Panc1 (cell line): ENCODE data around the gene GMFB. TPM values are rescaled to one million over a fixed set of nuclear protein-coding genes. Genes with fewer than 3 reads are reported as not detected.

ENCODE experiments used
- ATAC-seq: fragments of 200-7000 bp; cut with Tn5 transposase; 2 replicates; pipeline ENCODE4 v1.9.1; 2020; ENCODE audit warnings: mild to moderate bottlenecking, moderate library complexity
- BruUV-seq: library from RNA; stranded (reverse); fragments of 400-500 nt; replicated peaks from 2 replicates; lab custom pipeline; 2021; lab: Mats Ljungman, UMichigan
- CTCF ChIA-PET: fragments of 300-600 bp; sonication (Branson Sonifier 250); formaldehyde crosslinking; loops from one replicate; lab custom pipeline; 2022; ENCODE audit warnings: antibody characterized with exemption; lab: Charles Lee
- POLR2A ChIA-PET: fragments of 300-600 bp; sonication (Branson Sonifier 250); formaldehyde crosslinking; loops from one replicate; lab custom pipeline; 2022; ENCODE audit warnings: antibody characterized with exemption; lab: Charles Lee
- DNase-seq: peaks from one replicate; pipeline ENCODE4 v3.0.0-alpha.2; 2010; ENCODE audit warnings: low read depth, low spot score
- H3K27ac ChIP-seq: 2 replicates; pipeline ENCODE4 v1.5.1; 2011; ENCODE audit warnings: mild to moderate bottlenecking, low read length, inconsistent platforms
- H3K27me3 ChIP-seq: fragments of 200-500 bp; sonication (Bioruptor generic); 2 replicates; pipeline ENCODE4 v1.6.0; 2014; ENCODE audit warnings: low read length, inconsistent platforms; ENCODE audit not compliant: control insufficient read depth, insufficient read depth
- H3K36me3 ChIP-seq: fragments of 200-500 bp; sonication (Bioruptor generic); 2 replicates; pipeline ENCODE4 v1.5.1; 2014; ENCODE audit warnings: inconsistent platforms, mild to moderate bottlenecking, low read length, moderate library complexity; ENCODE audit not compliant: control insufficient read depth, insufficient read depth
- H3K4me1 ChIP-seq: 2 replicates; pipeline ENCODE4 v1.5.1; 2011; ENCODE audit warnings: inconsistent platforms, mild to moderate bottlenecking, low read length, moderate library complexity; ENCODE audit not compliant: control insufficient read depth, insufficient read depth
- H3K4me3 ChIP-seq, 2 experiments: 2 replicates each; pipeline ENCODE4 v1.5.1; 2011 to 2012; ENCODE audit warnings: low read depth in 2 of 2, low read length in 2 of 2, mild to moderate bottlenecking in 2 of 2, inconsistent platforms in 1 of 2, moderate library complexity in 1 of 2
- H3K9me3 ChIP-seq: fragments of 200-500 bp; sonication (Bioruptor generic); 2 replicates; pipeline ENCODE4 v1.5.1; 2014; ENCODE audit warnings: low read depth, mild to moderate bottlenecking, inconsistent platforms, low read length, moderate library complexity; ENCODE audit not compliant: control insufficient read depth, insufficient read depth
- POLR2AphosphoS5 ChIP-seq: IDR thresholded peaks from 2 replicates; pipeline ENCODE4 v1.6.1; 2012; ENCODE audit warnings: mild to moderate bottlenecking, low read depth, low read length, moderate library complexity
- SIN3A ChIP-seq: IDR thresholded peaks from 2 replicates; pipeline ENCODE4 v1.6.1; 2012; ENCODE audit warnings: low read depth, mild to moderate bottlenecking, low read length, moderate library complexity, borderline replicate concordance; ENCODE audit not compliant: insufficient read depth
- TCF7L2 ChIP-seq: IDR thresholded peaks from 2 replicates; pipeline ENCODE4 v1.6.1; 2011; ENCODE audit warnings: mild to moderate bottlenecking, low read depth, low read length, inconsistent platforms
- in situ Hi-C: cut with HindIII; loops from 2 replicates; pipeline ENCODE4 v1.10.0; 2016; ENCODE audit warnings: low sequenced_read_pairs, low pct_unique_long_range_greater_than_20kb
- intact Hi-C: fragments of 100-400 bp; cut with micrococcal nuclease; formaldehyde crosslinking; loops from one replicate; pipeline ENCODE4 v1.10.0; 2022; ENCODE audit not compliant: unreplicated experiment
- total RNA-seq: library from RNA; stranded (reverse); gene quantifications from one replicate; pipeline ENCODE4 v1.2.1, GENCODE V29; 2021; ENCODE audit not compliant: unreplicated experiment
- TF ChIP-seq, protein P1 (sequence below), 2 experiments: IDR thresholded peaks; 2 replicates each; pipeline ENCODE4 v1.6.1; 2011 to 2012; ENCODE audit warnings: low read depth in 2 of 2, control low read depth in 1 of 2, low read length in 1 of 2, mild to moderate bottlenecking in 1 of 2, moderate library complexity in 1 of 2; ENCODE audit not compliant: insufficient read depth in 1 of 2
- TF ChIP-seq, protein P2 (sequence below): fragments of 450-650 bp; IDR thresholded peaks from 2 replicates; pipeline ENCODE4 v1.5.1; 2017; ENCODE audit warnings: mild to moderate bottlenecking

The GMFB gene
- total RNA-seq, 1 experiment from 2014 or later = 54.2 TPM

GRCh38 chr14:54481695-54482094 is 7.1 kb downstream of the GMFB start:
- POLR2A ChIA-PET = no interaction called here
- no peaks in the 10 kb centered on the region for H3K27me3 ChIP-seq
- H3K27ac ChIP-seq = no peak overlapping the region
- CTCF ChIA-PET = no interaction called here
- no TSS peak for BruUV-seq
- no peak overlapping the region for H3K4me3 ChIP-seq
- intact Hi-C loops (no loop called here), in situ Hi-C loops (no loop called here)
- DNase-seq = no peak
- H3K4me1 ChIP-seq = peaks cover 1% of the 10 kb centered on the region
- no peak for ATAC-seq
- H3K9me3 ChIP-seq = no peaks in the 10 kb centered on the region
- TF ChIP-seq SIN3A = no peak
- TF ChIP-seq, protein P1, sequence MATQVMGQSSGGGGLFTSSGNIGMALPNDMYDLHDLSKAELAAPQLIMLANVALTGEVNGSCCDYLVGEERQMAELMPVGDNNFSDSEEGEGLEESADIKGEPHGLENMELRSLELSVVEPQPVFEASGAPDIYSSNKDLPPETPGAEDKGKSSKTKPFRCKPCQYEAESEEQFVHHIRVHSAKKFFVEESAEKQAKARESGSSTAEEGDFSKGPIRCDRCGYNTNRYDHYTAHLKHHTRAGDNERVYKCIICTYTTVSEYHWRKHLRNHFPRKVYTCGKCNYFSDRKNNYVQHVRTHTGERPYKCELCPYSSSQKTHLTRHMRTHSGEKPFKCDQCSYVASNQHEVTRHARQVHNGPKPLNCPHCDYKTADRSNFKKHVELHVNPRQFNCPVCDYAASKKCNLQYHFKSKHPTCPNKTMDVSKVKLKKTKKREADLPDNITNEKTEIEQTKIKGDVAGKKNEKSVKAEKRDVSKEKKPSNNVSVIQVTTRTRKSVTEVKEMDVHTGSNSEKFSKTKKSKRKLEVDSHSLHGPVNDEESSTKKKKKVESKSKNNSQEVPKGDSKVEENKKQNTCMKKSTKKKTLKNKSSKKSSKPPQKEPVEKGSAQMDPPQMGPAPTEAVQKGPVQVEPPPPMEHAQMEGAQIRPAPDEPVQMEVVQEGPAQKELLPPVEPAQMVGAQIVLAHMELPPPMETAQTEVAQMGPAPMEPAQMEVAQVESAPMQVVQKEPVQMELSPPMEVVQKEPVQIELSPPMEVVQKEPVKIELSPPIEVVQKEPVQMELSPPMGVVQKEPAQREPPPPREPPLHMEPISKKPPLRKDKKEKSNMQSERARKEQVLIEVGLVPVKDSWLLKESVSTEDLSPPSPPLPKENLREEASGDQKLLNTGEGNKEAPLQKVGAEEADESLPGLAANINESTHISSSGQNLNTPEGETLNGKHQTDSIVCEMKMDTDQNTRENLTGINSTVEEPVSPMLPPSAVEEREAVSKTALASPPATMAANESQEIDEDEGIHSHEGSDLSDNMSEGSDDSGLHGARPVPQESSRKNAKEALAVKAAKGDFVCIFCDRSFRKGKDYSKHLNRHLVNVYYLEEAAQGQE (IDR thresholded peaks at IDR 0.05; ENCODE audit: insufficient read depth in 1 of 2, low read depth in 2 of 2, low read length in 1 of 2) = no peak
- TF ChIP-seq TCF7L2 = no peak
- no peak for TF ChIP-seq POLR2AphosphoS5
- TF ChIP-seq, protein P2, sequence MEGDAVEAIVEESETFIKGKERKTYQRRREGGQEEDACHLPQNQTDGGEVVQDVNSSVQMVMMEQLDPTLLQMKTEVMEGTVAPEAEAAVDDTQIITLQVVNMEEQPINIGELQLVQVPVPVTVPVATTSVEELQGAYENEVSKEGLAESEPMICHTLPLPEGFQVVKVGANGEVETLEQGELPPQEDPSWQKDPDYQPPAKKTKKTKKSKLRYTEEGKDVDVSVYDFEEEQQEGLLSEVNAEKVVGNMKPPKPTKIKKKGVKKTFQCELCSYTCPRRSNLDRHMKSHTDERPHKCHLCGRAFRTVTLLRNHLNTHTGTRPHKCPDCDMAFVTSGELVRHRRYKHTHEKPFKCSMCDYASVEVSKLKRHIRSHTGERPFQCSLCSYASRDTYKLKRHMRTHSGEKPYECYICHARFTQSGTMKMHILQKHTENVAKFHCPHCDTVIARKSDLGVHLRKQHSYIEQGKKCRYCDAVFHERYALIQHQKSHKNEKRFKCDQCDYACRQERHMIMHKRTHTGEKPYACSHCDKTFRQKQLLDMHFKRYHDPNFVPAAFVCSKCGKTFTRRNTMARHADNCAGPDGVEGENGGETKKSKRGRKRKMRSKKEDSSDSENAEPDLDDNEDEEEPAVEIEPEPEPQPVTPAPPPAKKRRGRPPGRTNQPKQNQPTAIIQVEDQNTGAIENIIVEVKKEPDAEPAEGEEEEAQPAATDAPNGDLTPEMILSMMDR = no peak
- H3K36me3 ChIP-seq = peaks cover 17% of the 10 kb centered on the region

DNA sequence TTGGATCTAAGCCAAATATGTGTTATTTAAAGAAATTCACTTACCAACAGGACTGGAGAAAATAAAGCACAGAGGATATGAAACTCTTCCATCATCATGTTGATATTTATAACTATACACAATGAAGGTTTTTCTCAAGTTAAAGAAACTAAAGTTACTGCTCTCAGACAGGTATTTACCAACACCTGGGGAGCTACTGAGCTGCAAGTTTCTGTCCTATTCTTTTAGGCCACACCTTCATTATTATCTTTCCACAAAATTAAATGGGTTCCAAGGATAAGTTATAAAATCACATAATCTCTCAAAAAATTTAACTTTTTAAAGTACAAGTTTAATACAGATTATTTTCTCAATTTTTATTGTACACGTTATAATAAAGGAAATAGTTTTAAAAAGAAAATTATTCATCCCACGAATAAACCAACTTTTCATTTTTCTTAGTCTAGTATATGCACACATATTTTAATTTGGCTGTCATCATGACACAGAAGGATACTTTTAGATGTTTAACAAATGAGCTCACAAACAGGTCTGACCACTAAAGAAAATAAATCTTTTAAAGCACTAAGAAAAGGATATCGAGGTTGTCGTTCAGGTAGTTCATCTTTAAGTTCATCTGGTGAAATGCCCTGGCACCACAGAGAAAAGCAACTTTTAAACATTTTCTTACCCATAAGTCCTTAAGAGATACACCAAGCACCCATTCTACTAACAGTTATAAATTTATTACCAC is 7.8 kb downstream of the GMFB start:
- in situ Hi-C loops = no loop called here
- TF ChIP-seq, protein P2 = no peak
- no peak for TF ChIP-seq SIN3A
- TF ChIP-seq, protein P1 (IDR thresholded peaks at IDR 0.05; ENCODE audit: insufficient read depth in 1 of 2, low read depth in 2 of 2, low read length in 1 of 2) = no peak
- TF ChIP-seq TCF7L2 = no peak
- no peak for TF ChIP-seq POLR2AphosphoS5
- Histone ChIP-seq H3K4me1 (no peaks in the 10 kb centered on the region), H3K27me3 (no peaks in the 10 kb centered on the region), H3K36me3 (peaks cover 17% of the 10 kb centered on the region), H3K9me3 (no peaks in the 10 kb centered on the region), H3K4me3 (no peak overlapping the region), H3K27ac (no peak overlapping the region)
- ATAC-seq = no peak
- ChIA-PET POLR2A (no interaction called here), CTCF (no interaction called here)
- intact Hi-C loops = no loop called here
- no peak for DNase-seq
- no TSS peak for BruUV-seq
